Naive B cell (primary cell): ENCODE results near the gene AGAP1. TPM values are rescaled to one million over a fixed set of nuclear protein-coding genes. Genes with fewer than 3 reads are reported as not detected.

Experiments
- ATAC-seq, 2 donors: fragments of 150-1000 bp; cut with Tn5 transposase; 2 replicates each; pipeline ENCODE4 v1.10.0; 2021; ENCODE audit warnings: low read depth in 2 of 2, mild to moderate bottlenecking in 2 of 2, moderate library complexity in 2 of 2
- DNase-seq: peaks from one replicate; pipeline ENCODE4 v3.0.0; 2022
- H3K27ac Mint-ChIP-seq, 6 donors: one replicate each; pipeline ENCODE4 v1.8.0; 2020 to 2022; ENCODE audit warnings: mild to moderate bottlenecking in 6 of 6, mixed read lengths in 6 of 6, moderate library complexity in 5 of 6, inconsistent platforms in 2 of 6
- H3K27me3 Mint-ChIP-seq, 3 donors: one replicate each; pipeline ENCODE4 v1.8.0; 2021 to 2022; ENCODE audit warnings: mixed read lengths in 3 of 3, mild to moderate bottlenecking in 1 of 3
- H3K36me3 Mint-ChIP-seq, 2 donors: one replicate each; pipeline ENCODE4 v1.8.0; 2020 to 2022; ENCODE audit warnings: mixed read lengths in 2 of 2, inconsistent platforms in 1 of 2, mild to moderate bottlenecking in 1 of 2
- H3K4me1 Mint-ChIP-seq, 3 donors: one replicate each; pipeline ENCODE4 v1.8.0; 2020 to 2022; ENCODE audit warnings: mixed read lengths in 3 of 3, inconsistent platforms in 1 of 3, mild to moderate bottlenecking in 1 of 3, moderate library complexity in 1 of 3
- H3K4me3 Mint-ChIP-seq, 8 donors: one replicate each; pipeline ENCODE4 v1.8.0; 2020 to 2022; ENCODE audit warnings: mild to moderate bottlenecking in 8 of 8, mixed read lengths in 8 of 8, moderate library complexity in 8 of 8, inconsistent platforms in 2 of 8
- H3K9me3 Mint-ChIP-seq, 7 donors: one replicate each; pipeline ENCODE4 v1.8.0; 2020 to 2022; ENCODE audit warnings: mixed read lengths in 7 of 7, mild to moderate bottlenecking in 5 of 7, inconsistent platforms in 2 of 7, moderate library complexity in 1 of 7
- polyA plus RNA-seq, 6 donors: library from polyadenylated mRNA; unstranded; fragments of 300-500 nt; fragmentation: Illumina TruSeq; gene quantifications; one replicate each; pipeline ENCODE4 v1.2.3, GENCODE V29; 2021; ENCODE audit warnings: low read depth in 6 of 6

AGAP1 gene
- polyA plus RNA-seq, 6 donors from 2014 or later: not detected

- H3K4me1 Mint-ChIP-seq: no peaks in the 10 kb centered on the region
- ATAC-seq (no peak), DNase-seq (no peak)
- H3K4me3 Mint-ChIP-seq: no peak overlapping the region
- H3K27me3 Mint-ChIP-seq: peaks cover 0 to 33% (median 15%) of the 10 kb centered on the region in 3 donors
- no peak overlapping the region for H3K27ac Mint-ChIP-seq
- peaks cover 0 to 5% (median 0%) of the 10 kb centered on the region in 7 donors for H3K9me3 Mint-ChIP-seq
- H3K36me3 Mint-ChIP-seq: no peaks in the 10 kb centered on the region
Measured at GRCh38 chr2:235903782-235904584, 410.1 kb downstream of the AGAP1 start.

- no peak overlapping the region for H3K27ac Mint-ChIP-seq
- ATAC-seq (no peak), DNase-seq (no peak)
- no peaks in the 10 kb centered on the region for H3K36me3 Mint-ChIP-seq
- peaks cover 0 to 33% (median 15%) of the 10 kb centered on the region in 3 donors for H3K27me3 Mint-ChIP-seq
- H3K4me1 Mint-ChIP-seq: no peaks in the 10 kb centered on the region
- no peak overlapping the region for H3K4me3 Mint-ChIP-seq
- peaks cover 0 to 5% (median 0%) of the 10 kb centered on the region in 7 donors for H3K9me3 Mint-ChIP-seq
Measured at GRCh38 chr2:235904585-235904931, 410.7 kb downstream of the AGAP1 start.

- Mint-ChIP-seq H3K27ac (no peak overlapping the region), H3K4me1 (no peaks in the 10 kb centered on the region), H3K4me3 (no peak overlapping the region), H3K36me3 (no peaks in the 10 kb centered on the region), H3K27me3 (peaks cover 0 to 29% (median 15%) of the 10 kb centered on the region in 3 donors), H3K9me3 (peaks cover 0 to 5% (median 0%) of the 10 kb centered on the region in 7 donors)
- DNase-seq: no peak
- ATAC-seq: no peak
Measured at GRCh38 chr2:235908826-235909225, 415.0 kb downstream of the AGAP1 start.

- no peaks in the 10 kb centered on the region for H3K36me3 Mint-ChIP-seq
- peak overlapping the region in 1 of 6 donors; percentile 16 for H3K27ac Mint-ChIP-seq
- no peak for DNase-seq
- H3K4me3 Mint-ChIP-seq: no peak overlapping the region
- peaks cover 0 to 5% (median under 1%) of the 10 kb centered on the region in 7 donors for H3K9me3 Mint-ChIP-seq
- no peak for ATAC-seq
- H3K4me1 Mint-ChIP-seq: no peaks in the 10 kb centered on the region
- H3K27me3 Mint-ChIP-seq: peaks cover 0 to 29% (median 20%) of the 10 kb centered on the region in 3 donors
Measured at GRCh38 chr2:235909358-235909757, 415.5 kb downstream of the AGAP1 start.

GRCh38 chr2:235910067-235910466 lies 416.2 kb downstream of the AGAP1 start:
- Mint-ChIP-seq H3K27ac (no peak overlapping the region), H3K4me3 (no peak overlapping the region), H3K9me3 (peaks cover 2 to 9% (median 4%) of the 10 kb centered on the region in 7 donors), H3K27me3 (peaks cover 0 to 29% (median 25%) of the 10 kb centered on the region in 3 donors), H3K36me3 (no peaks in the 10 kb centered on the region), H3K4me1 (no peaks in the 10 kb centered on the region)
- DNase-seq (no peak), ATAC-seq (no peak)

GRCh38 chr2:235911125-235911524 lies 417.3 kb downstream of the AGAP1 start:
- H3K27ac Mint-ChIP-seq: no peak overlapping the region
- peaks cover 2 to 19% (median 7%) of the 10 kb centered on the region in 7 donors for H3K9me3 Mint-ChIP-seq
- DNase-seq: no peak
- H3K27me3 Mint-ChIP-seq: peaks cover 0 to 21% (median 19%) of the 10 kb centered on the region in 3 donors
- no peak overlapping the region for H3K4me3 Mint-ChIP-seq
- no peaks in the 10 kb centered on the region for H3K36me3 Mint-ChIP-seq
- no peak for ATAC-seq
- H3K4me1 Mint-ChIP-seq: no peaks in the 10 kb centered on the region

GRCh38 chr2:235911633-235912233 lies 417.9 kb downstream of the AGAP1 start:
- no peak overlapping the region for H3K4me3 Mint-ChIP-seq
- H3K9me3 Mint-ChIP-seq: peaks cover 0 to 25% (median 7%) of the 10 kb centered on the region in 7 donors
- H3K36me3 Mint-ChIP-seq: no peaks in the 10 kb centered on the region
- DNase-seq: no peak
- peaks cover 0 to 15% (median 13%) of the 10 kb centered on the region in 3 donors for H3K27me3 Mint-ChIP-seq
- no peak overlapping the region for H3K27ac Mint-ChIP-seq
- ATAC-seq: no peak
- no peaks in the 10 kb centered on the region for H3K4me1 Mint-ChIP-seq

- ATAC-seq: no peak
- H3K9me3 Mint-ChIP-seq: peaks cover 4 to 37% (median 9%) of the 10 kb centered on the region in 7 donors
- H3K36me3 Mint-ChIP-seq: no peaks in the 10 kb centered on the region
- no peak overlapping the region for H3K27ac Mint-ChIP-seq
- H3K27me3 Mint-ChIP-seq: peaks cover 0 to 11% (median 10%) of the 10 kb centered on the region in 3 donors
- no peak overlapping the region for H3K4me3 Mint-ChIP-seq
- no peaks in the 10 kb centered on the region for H3K4me1 Mint-ChIP-seq
- DNase-seq: no peak
Measured at GRCh38 chr2:235914756-235915155, 420.9 kb downstream of the AGAP1 start.

GRCh38 chr2:235917506-235917905 lies 423.7 kb downstream of the AGAP1 start:
- Mint-ChIP-seq H3K36me3 (no peaks in the 10 kb centered on the region), H3K4me3 (no peak overlapping the region), H3K27ac (peak overlapping the region in 1 of 6 donors; percentile 62), H3K27me3 (peaks cover 0 to 11% (median 10%) of the 10 kb centered on the region in 3 donors), H3K9me3 (peaks cover 4 to 37% (median 9%) of the 10 kb centered on the region in 7 donors), H3K4me1 (no peaks in the 10 kb centered on the region)
- no peak for DNase-seq
- no peak for ATAC-seq

- Mint-ChIP-seq H3K36me3 (no peaks in the 10 kb centered on the region), H3K4me3 (no peak overlapping the region), H3K27ac (no peak overlapping the region), H3K9me3 (peaks cover 4 to 37% (median 9%) of the 10 kb centered on the region in 7 donors), H3K27me3 (peaks cover 5 to 10% (median 8%) of the 10 kb centered on the region in 3 donors), H3K4me1 (no peaks in the 10 kb centered on the region)
- no peak for DNase-seq
- no peak for ATAC-seq
Measured at GRCh38 chr2:235918876-235919275, 425.0 kb downstream of the AGAP1 start.

GRCh38 chr2:235920216-235920865 lies 426.5 kb downstream of the AGAP1 start:
- H3K9me3 Mint-ChIP-seq: peaks cover 2 to 25% (median 10%) of the 10 kb centered on the region in 7 donors
- no peak for ATAC-seq
- peaks cover 0 to 6% (median 5%) of the 10 kb centered on the region in 3 donors for H3K27me3 Mint-ChIP-seq
- no peak for DNase-seq
- no peak overlapping the region for H3K27ac Mint-ChIP-seq
- H3K4me1 Mint-ChIP-seq: no peaks in the 10 kb centered on the region
- no peak overlapping the region for H3K4me3 Mint-ChIP-seq
- no peaks in the 10 kb centered on the region for H3K36me3 Mint-ChIP-seq

- no peak overlapping the region for H3K4me3 Mint-ChIP-seq
- peaks cover 0 to 9% (median 5%) of the 10 kb centered on the region in 3 donors for H3K27me3 Mint-ChIP-seq
- no peaks in the 10 kb centered on the region for H3K36me3 Mint-ChIP-seq
- no peak overlapping the region for H3K27ac Mint-ChIP-seq
- no peaks in the 10 kb centered on the region for H3K4me1 Mint-ChIP-seq
- peaks cover 0 to 14% (median 4%) of the 10 kb centered on the region in 7 donors for H3K9me3 Mint-ChIP-seq
- ATAC-seq: no peak
- DNase-seq: no peak
Measured at GRCh38 chr2:235921508-235922191, 427.8 kb downstream of the AGAP1 start.

- Mint-ChIP-seq H3K9me3 (peaks cover 0 to 4% (median 0%) of the 10 kb centered on the region in 7 donors), H3K4me1 (no peaks in the 10 kb centered on the region), H3K27me3 (peaks cover 0 to 9% (median 5%) of the 10 kb centered on the region in 3 donors), H3K36me3 (no peaks in the 10 kb centered on the region), H3K4me3 (no peak overlapping the region), H3K27ac (no peak overlapping the region)
- ATAC-seq (no peak), DNase-seq (no peak)
Measured at GRCh38 chr2:235922839-235923238, 429.0 kb downstream of the AGAP1 start.
